Medulla oblongata (tissue), 1 donor: Measurements from ENCODE around the gene BAZ1A.

Source experiments
- DNase-seq: peaks from one replicate; pipeline ENCODE4 v3.0.0-alpha.2; 2015; ENCODE audit errors: extremely low spot score

BAZ1A gene, protein sequence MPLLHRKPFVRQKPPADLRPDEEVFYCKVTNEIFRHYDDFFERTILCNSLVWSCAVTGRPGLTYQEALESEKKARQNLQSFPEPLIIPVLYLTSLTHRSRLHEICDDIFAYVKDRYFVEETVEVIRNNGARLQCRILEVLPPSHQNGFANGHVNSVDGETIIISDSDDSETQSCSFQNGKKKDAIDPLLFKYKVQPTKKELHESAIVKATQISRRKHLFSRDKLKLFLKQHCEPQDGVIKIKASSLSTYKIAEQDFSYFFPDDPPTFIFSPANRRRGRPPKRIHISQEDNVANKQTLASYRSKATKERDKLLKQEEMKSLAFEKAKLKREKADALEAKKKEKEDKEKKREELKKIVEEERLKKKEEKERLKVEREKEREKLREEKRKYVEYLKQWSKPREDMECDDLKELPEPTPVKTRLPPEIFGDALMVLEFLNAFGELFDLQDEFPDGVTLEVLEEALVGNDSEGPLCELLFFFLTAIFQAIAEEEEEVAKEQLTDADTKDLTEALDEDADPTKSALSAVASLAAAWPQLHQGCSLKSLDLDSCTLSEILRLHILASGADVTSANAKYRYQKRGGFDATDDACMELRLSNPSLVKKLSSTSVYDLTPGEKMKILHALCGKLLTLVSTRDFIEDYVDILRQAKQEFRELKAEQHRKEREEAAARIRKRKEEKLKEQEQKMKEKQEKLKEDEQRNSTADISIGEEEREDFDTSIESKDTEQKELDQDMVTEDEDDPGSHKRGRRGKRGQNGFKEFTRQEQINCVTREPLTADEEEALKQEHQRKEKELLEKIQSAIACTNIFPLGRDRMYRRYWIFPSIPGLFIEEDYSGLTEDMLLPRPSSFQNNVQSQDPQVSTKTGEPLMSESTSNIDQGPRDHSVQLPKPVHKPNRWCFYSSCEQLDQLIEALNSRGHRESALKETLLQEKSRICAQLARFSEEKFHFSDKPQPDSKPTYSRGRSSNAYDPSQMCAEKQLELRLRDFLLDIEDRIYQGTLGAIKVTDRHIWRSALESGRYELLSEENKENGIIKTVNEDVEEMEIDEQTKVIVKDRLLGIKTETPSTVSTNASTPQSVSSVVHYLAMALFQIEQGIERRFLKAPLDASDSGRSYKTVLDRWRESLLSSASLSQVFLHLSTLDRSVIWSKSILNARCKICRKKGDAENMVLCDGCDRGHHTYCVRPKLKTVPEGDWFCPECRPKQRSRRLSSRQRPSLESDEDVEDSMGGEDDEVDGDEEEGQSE (N-terminal part only)

DNA sequence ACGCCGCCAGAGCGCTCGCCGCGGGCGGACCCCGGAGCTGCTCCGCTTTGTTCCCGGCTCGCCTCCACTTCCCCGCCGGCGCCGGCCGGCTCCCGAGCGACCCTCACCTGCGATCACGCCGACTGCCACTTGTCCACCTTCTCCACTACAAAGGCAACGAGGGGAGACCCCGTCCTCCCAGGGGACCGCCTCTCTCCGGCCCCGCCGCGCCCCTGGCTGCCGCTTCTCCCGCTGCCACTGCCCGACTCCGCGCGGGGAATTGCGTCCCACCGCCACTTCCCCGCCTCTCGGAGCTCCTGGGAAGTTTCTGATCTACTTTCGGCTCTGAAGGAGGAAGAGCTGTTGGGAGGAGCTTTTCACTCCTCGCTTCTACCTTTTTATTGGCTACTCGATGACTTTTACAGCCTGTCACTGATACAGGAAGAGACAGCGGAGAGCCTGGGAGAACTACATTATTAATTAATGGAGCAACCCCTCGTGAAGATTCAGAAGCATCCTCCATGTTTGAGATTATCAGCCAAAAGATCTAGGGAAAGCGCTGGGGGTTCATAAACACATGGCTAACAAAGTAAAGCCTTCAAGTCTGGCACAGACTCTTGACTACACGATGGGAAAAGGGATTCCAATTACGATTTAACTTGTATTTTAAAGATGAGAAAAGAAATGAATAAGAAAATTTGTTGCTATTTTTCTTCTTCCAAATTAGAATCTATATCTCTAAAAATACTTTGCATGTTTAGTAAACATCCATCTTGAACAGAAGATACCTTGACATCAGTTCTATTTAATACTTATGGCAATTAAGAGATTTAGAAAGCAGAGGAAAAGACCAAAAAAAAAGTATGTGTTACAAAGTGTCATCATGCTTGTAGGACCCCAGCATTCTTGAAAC lies at the start of gene BAZ1A:
Gene BAZ1A (minus strand): TSS at position 330 of the 892 bp plus-strand sequence. CDS start 756 bp downstream, outside the sequence.
- peak; percentile 76 for DNase-seq

DNA sequence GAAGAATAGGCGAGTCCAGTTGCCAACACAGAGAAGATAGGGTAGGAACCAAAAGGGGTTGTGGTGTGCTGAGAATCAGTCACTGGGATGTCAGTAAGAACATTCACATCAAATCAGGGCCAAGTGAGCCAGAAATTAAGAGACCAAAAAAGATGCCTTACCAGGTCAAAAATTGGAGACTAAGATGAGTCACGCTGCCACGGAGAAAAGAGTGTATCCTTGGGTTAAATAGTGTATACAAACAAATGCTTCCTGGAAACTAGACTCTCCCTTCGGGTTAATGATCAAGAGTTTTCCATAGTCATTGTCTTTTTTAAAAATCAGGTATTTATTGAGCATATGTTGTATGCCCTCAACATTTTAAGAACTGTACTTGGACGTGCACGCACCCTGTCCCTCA lies 45.2 kb upstream of the BAZ1A start:
- no peak for DNase-seq

DNA sequence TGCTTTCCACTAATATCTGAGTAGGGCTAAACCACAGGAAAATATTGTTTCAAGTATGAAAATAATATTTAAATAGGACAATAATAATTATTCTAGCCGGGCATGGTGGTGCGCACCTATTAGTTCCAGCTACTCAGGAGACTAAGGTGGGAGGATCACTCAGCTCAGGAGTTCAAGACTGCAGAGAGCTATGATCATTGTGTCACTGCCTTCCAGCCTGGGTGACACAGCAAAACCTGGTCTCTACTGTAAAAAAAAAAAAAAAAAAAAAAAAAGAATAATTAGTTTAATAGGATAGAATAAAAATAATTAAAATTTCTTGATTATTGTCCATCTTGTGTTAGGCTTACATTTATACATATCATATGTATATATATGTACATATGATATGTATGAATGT lies 38.5 kb upstream of the BAZ1A start:
- no peak for DNase-seq

DNA sequence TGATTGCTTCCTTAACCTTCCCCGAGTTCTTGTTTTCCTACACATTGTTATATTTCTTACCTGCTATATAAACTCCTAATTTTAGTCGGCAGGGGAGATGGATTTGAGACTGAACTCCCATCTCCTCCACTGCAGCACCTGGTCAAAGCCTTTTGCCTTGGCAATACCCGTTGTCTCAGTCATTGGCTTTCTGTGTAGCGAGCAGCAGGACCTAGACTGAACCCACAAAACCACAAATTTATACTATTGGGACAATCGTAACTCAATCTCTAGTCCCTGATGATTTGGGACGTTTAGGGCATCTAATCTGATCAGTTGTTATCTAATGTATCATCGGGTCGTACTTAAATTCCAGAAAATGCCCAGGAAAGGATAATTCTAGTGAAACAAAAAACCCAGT lies 37.8 kb upstream of the BAZ1A start:
- DNase-seq, result no peak

DNA sequence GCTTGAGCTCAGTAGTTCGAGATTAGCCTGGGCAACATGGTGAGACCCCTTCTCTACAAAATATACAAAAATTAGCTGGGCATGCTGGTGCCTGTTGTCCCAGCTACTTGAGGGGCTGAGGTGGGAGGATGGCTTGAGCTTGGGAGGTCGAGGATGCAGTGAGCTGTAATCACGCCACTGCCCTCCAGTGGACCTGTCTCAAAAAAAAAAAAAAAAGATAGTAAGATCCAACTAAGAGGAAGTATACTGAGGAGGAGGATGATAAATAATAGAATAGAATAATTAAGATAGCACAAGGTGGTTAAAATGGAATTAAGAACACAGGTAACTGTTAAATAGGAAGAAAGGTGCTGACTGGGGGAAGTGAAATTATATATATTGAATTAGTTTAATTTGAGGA lies 37.0 kb upstream of the BAZ1A start:
- DNase-seq, result no peak

DNA sequence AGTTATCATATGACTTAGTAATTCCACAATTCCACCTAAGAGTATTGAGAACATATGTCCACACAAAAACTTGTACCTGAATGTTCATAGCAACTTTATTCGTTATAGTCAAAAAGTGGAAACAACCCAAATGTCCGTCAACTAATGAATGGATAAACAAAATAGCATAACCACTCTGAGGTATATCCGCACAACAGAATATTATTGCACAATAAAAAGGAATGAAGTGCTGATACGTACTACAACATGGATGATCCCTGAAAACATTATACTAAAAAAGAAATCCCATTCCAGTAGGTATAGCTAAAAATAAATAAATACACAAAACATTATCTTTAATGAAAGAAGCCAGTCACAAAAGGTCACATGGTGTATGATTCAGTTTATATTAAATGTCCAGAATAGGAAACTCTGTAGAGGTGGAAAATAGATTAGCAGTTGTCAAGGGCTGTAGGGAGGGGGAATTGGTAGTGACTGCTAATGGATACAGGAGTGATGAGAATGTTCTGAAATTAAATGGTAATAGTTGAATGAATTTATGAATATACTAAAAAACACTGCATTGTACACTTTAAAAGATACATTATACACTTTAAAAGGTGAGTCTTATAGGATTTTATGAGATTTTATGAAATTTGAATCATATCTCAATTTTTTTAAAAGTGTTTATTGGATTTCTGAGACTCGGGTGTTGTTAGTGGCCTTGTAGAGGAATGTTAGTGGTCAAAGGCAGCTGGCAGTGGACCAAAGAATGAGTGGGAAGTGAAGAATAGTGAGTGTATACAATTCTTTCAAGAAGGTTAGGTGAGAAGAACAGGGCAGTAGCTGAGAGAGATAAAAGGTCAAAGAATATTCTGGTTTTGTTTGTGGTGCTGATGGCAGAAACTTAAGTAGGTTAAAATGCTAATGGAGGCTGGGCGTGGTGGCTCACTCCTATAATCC lies 36.3 kb upstream of the BAZ1A start:
- DNase-seq, result no peak

DNA sequence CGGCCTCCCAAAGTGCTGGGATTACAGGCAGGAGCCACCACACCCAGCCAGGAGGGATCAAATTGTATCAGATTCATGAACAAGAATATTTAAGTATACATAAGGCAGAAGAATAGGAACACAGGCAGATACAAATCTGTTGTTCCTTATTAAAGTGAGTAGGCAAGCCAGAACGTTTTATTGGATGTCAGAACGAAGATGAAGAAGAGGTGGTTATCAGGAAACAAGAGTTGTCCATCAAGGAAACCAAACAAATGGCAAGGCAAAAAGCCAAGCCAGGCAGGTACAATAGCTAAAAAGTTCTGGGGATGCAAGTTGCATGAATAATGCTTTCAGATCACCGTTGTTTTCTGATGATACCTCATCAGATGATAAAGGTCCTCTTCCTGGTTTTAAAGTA lies 31.1 kb upstream of the BAZ1A start:
- no peak for DNase-seq

DNA sequence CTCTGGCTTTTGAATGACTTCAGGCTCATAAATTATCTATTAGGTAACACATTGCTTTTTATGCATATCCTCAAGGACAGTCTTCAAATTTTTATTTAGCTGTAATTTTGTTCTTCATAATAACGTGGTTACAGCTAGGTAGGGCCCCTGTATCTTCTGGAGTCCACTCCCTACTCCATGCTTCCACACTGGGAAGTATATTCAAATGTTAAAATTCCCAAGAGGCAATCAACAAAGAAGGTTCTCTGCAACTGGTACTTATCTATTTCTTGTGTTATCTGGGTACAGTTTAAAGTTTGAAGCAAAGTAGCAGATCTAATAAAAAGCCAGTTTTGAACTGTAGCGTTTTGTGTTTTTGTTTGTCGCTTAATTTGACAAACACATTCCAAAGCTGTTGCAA lies 20.1 kb upstream of the BAZ1A start:
- no peak for DNase-seq

DNA sequence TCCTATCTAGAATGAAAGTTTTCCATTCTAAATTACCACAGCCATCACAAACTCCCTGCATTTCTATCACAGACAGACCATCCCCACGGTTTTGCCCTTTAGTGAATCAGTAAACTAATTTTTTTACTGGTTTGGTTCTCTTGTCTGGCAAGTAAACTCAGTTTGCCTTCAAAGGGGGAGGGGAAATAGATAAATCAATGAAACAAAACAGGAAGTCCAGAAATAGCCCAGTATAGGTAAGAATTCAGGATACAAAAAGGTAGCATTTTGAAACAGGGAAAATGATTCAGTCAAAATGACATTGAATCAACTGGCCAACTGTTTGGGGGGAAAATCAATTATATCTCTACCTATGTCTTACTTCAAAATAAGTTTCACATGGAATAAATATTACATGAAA lies 15.8 kb upstream of the BAZ1A start:
- no peak for DNase-seq

DNA sequence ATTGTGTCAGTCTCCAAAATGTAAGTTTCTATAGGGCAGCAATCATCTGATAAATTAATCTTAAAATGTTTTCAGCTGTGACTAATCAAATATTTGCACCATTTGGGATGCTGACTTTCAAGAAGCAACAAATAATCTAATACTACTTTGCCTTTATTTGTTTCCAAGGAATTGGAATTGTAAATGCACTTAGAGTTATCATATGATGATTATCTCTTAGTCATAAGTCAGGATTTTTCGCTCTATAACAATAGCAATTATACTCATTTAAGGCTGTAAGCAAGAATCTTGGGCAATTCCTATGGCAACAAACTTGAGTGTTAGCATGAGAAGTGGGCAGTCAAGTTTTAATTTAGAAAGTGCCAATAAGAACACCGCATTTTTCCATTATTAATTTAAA lies 13.0 kb upstream of the BAZ1A start:
- no peak for DNase-seq

DNA sequence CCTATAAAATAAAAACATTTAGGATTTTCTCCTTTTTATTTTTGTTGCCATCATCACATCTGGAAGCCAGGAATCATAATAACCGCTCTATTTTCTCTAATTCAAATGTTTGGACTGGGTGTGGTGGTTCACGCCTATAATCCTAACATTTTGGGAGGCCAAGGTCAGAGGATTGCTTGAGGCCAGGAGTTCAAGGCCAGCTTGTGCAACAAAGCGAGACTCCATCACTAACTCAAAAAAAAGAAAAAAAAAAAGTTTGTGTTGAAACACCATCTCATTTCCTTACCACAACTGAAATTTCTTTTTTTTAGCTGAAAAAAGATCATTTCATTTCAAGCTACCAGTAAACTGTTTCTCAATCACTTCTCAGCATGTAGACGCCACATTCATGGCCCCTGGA lies 8.8 kb upstream of the BAZ1A start:
- no peak for DNase-seq

DNA sequence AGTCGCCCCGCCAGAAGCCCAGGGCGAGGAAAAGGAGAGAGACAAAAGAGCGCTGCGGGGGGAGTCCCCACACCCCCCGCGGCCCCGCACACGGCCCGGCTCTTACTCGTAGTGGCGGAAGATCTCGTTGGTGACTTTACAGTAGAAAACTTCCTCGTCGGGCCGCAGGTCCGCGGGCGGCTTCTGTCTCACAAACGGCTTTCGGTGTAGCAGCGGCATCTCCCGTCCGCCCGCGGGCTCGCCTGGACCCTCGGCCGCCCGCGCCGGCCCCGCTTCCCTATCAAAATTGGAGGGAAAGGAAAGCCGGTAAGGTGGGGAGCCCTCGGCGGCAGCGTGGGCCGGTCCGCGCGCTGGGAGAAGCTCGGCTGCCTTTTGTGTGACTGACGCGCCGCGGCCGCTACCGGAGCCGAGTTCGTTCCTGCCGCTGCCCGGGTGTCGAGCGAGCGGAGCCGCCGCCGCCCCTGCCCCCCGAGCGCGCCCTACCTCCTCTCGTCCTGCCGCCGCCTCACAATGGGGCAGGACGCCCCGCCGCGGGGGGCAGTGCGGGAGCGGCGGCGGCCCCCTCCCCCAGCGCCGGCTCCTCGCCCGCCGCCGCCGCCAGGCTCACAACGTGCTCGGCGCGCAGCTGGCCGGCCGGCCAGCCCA lies 652 bp downstream of the BAZ1A start:
- DNase-seq, result peak; percentile 46

DNA sequence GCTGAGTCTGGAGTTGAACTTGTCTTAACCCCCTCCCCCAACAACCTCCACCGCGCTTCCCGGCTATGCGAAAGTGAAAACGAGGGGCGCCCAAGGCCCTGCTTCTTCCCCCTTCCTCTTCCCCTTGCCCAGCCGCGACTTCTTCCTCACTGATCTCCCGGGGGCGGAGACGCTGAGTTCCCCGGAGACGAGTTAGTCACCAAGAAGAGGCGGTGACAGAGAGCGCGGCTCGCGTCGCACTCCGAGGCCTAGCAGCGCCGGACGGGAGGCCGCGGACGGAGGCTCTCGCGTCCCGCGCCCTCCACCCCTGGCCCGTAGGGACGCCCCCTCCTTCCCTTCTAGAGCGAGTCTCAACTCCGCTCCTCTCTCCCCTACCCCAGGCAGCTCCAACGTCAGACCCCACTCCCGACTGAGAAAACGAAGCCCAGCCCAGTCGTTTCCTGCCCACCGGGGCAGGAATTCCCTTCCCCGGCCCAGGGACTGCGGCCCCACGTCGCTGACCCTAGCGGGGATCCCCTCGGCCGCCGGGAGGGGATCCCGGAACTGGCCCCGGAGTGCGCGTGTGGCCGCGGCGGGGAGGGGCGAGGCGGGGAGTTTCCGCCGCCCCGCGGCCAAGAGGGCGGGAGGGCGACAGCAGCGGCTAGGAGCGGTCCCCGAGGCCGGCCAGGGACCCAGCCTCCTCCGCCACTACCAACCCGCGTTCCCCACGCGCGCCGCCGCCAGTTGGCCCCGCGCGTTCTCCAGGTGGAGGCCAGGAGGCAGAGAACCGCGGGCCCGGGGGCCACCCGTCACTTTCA lies 1.4 kb downstream of the BAZ1A start:
- DNase-seq, result peak; percentile 88

DNA sequence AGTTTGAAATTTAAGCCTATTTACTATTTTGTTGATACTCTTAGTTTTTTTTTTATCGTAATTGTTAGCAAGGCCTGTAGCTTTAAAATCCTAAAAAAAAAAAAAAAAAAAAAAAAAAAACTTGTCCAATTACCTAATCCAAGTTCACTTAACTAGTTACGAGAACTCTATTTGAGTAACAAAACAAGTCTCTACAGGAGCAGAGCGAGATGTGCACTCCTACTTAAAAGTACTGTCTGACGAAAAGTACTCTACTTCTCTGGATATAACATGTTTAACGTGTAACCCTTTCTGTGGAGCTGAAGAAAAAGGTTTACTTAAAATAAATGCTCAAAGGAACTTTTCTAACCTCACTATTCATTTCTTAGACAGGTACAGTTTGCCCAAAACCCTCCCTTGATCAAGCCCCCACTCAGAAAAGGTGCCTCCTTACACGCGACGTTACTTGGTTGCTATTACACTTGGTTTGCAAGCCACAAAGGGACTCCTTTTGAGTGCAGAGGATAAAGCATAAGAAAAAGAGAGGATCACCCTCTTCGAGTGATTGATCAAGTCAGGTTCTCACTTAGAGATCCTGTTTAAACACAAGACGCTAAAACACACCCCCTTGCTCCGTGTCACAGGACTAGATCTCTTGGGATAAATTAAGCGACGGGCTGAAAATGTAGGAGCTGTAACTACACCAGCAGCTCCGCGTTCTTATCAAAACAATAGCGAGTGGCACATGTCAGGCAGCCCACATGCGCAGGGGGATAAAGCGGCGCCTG lies 2.2 kb downstream of the BAZ1A start:
- DNase-seq, result no peak

DNA sequence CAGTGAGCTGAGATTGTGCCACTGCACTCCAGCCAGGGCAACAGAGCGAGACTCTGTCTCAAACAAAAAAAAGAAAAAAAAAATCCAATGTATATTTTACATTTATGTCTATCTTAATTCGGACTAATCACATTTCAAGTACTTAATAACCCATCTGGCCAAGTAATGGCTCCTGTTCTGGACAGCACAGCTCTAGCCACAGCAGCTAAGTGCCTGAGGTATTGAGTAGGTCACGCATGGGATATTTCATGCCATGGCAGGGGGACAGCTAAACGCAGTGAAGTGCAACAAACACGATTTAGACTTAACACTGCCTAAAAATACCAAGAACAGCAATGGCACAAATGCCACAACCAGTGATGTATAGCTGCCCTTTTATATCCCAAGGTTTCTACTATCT lies 8.0 kb downstream of the BAZ1A start:
- no peak for DNase-seq

DNA sequence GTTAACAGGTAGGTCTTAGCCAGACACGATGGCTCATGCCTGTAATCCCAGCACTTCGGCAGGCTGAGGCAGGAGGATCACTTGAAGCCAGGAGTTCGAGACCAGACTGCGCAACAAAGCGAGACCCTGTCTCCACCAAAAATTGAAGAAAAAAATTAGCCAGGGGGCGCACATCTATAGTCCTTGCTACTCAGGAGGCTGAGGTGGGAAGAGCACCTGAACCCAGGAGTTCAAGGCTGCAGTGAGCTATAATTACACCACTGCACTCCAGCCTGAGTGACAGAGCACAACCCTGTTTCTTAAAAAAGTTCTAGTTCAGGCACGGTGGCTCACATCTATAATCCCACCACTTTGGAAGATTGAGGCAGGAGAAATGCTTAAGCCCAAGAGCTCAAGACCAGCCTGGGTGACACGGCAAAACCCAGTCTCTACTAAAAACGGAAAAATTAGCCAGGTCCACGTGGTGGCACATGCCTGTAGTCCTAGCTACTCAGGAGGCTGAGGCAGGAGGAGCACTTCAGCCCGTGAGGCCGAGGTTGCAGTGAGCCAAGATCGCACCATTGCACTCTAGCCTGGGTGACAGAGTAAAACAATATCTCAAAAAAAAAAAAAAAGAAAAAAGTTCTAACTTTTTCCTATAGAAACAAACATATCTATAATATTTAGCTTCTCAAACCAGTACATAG lies 9.1 kb downstream of the BAZ1A start:
- no peak for DNase-seq

DNA sequence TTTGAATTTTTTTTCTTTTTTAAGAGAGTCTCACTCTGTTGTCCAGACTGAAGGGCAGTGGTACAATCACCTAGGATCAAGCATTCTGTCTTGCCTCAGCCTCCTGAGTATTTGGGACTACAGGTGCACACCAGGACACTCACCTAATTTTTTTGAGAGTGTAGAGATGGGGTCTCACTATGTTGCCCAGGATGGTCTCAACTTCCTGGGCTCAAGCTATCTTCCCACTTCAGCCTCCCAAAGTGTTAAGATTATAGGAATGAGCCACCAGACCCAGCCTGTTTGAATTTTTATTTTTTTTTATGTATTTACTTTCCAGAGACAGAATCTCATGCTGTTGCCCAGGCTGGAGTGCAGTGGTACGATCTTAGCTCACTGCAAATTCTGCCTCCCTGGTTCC lies 11.3 kb downstream of the BAZ1A start:
- DNase-seq, result no peak
